ENCODE results near the gene IGHMBP2.

Gene IGHMBP2

GRCh38 chr11:68928136-68928880 lies 24.6 kb downstream of the IGHMBP2 start:
- DNase-seq = peak; percentile 67 to 80 (median 72)

GRCh38 chr11:68929135-68929534 lies 25.4 kb downstream of the IGHMBP2 start:
- DNase-seq = no peak

GRCh38 chr11:68929706-68930570 lies 26.2 kb downstream of the IGHMBP2 start:
- DNase-seq = no peak

- no peak for DNase-seq
Observed at GRCh38 chr11:68930991-68931855, 27.5 kb downstream of the IGHMBP2 start.

- DNase-seq = no peak
Observed at GRCh38 chr11:68931911-68932310, 28.2 kb downstream of the IGHMBP2 start.

- no peak for DNase-seq
Observed at GRCh38 chr11:68932358-68932757, 28.7 kb downstream of the IGHMBP2 start.

- no peak for DNase-seq
Observed at GRCh38 chr11:68932933-68933577, 29.4 kb downstream of the IGHMBP2 start.

GRCh38 chr11:68933605-68934320 lies 30.1 kb downstream of the IGHMBP2 start:
- DNase-seq = no peak

GRCh38 chr11:68934321-68934645 lies 30.6 kb downstream of the IGHMBP2 start:
- DNase-seq = no peak

- no peak for DNase-seq
Observed at GRCh38 chr11:68934666-68935065, 31.0 kb downstream of the IGHMBP2 start.

GRCh38 chr11:68935066-68935465 lies 31.4 kb downstream of the IGHMBP2 start:
- no peak for DNase-seq

- no peak for DNase-seq
Observed at GRCh38 chr11:68935516-68936357, 32.0 kb downstream of the IGHMBP2 start.

- no peak for DNase-seq
Observed at GRCh38 chr11:68936358-68936636, 32.6 kb downstream of the IGHMBP2 start.

- DNase-seq = no peak
Observed at GRCh38 chr11:68936676-68937620, 33.3 kb downstream of the IGHMBP2 start.

GRCh38 chr11:68938088-68938487 lies 34.4 kb downstream of the IGHMBP2 start:
- no peak for DNase-seq

GRCh38 chr11:68938816-68939582 lies 35.3 kb downstream of the IGHMBP2 start:
- DNase-seq = peak in 2 of 4 experiments; percentile 16 to 34

GRCh38 chr11:68939583-68940555 lies 36.2 kb downstream of the IGHMBP2 start:
- DNase-seq = peak in 1 of 4 experiments; percentile 30

Data from suppressor macrophage (primary cell).